GM18873 (cell line): ENCODE results near the gene MOV10L1.
"Not testable (repeated sequence)": the region's sequence is repeated elsewhere in the genome, so short reads cannot be mapped to it uniquely, and the experiment has no call there.

Experiments
- ATAC-seq: cut with Tn5 transposase; IDR thresholded peaks from one replicate; pipeline ENCODE4 v1.9.1; 2021; ENCODE audit warnings: mild to moderate bottlenecking, moderate library complexity, moderate number of reproducible peaks; ENCODE audit not compliant: unreplicated experiment, low FRiP score

The MOV10L1 gene

DNA sequence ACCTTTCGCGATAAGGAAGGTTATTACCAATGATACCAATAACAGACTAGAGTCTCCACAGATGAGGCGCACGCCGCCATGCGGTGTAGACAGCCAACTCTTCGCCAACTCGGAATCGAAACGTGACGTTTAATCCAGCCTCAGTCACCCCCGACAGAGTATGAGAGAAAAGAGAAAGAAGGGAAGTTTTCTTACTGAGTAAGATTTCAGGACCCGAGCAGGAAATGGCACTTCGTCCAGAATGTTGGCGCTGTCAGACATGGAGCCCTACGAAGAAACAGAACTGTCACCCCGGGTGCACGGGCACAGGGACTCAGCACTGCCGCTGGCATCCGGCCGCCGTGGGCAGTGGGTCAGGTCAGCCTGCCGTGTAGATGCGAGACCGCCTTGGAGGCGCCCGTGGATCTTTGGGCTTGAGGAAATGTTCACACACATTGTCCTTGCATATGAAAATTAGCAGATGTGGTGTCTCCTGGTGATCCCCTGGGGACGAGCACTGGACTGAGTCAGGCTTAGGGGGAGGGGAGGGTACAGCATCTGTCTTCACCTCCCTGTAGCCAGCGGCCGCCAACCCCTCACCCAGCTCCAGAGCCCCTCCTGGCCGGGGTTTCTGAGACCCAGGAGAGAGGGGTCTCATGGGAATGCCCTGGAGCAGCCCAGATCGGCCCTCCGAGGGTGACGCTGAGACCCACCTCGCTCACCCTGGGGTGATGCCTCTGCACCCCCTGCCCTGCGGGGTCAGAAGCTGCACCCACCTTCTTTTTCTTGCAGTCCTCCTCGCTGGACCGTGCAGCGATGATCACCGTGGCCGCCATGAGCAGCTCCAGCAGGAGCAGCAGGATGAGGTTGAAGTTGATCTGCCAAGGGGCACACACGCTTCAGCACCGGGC, 12.9 kb upstream of the MOV10L1 start:
- no peak for ATAC-seq

DNA sequence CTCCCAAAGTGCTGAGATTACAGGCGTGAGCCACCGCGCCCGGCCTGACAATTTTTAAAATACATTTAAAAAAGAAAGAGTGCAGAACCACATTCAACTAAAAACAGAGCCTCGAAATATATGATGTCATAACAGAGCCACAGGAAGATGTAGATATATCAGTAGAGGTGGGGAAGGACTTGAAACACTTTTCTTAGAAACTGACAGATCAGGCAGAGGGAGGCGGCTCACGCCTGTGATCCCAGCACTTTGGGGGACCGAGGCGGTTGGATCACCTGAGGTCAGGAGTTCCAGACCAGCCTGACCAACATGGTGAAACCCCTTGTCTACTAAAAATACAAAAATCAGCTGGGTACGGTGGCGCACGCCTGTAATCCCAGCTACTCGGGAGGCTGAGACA, 11.6 kb upstream of the MOV10L1 start:
- ATAC-seq, result no peak

DNA sequence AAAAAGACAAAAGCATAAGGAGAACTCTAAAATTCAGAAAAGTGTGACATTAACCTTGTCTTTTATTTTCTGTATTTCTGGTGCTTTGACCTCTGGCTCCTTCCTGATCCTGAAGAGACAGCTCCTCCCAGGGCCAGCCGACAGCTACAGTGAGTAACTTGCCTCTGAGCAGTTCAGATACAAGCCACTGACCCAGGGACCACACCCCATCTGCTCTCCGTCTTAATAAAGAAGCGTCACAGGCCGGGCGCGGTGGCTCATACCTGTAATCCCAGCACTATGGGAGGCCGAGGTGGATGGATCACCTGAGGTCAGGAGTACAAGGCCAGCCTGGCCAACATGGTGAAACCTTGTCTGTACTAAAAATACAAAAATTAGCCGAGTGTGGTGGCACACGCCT, 11.0 kb upstream of the MOV10L1 start:
- no peak for ATAC-seq

DNA sequence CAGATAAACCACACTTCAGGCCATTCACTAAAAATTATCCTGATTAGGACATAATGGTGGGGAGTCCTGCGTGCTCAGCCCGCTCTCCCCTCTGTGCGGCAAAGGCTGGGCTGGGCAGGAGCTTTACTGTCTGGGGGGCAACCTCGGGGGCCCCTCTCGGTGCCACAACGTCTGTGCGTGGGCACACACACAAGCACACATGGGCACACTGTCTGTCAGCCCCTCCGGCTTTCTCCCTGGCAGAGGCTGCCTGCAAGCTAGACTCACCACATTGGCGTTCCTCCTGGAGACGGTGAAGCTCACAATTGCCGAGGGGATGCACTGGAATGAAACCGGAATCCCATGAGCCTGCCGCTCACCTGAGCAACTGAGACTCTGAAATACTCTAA, 9.7 kb upstream of the MOV10L1 start:
- no peak for ATAC-seq

GRCh38 chr22:50081426-50082196, 8.2 kb upstream of the MOV10L1 start:
- ATAC-seq, result no peak

DNA sequence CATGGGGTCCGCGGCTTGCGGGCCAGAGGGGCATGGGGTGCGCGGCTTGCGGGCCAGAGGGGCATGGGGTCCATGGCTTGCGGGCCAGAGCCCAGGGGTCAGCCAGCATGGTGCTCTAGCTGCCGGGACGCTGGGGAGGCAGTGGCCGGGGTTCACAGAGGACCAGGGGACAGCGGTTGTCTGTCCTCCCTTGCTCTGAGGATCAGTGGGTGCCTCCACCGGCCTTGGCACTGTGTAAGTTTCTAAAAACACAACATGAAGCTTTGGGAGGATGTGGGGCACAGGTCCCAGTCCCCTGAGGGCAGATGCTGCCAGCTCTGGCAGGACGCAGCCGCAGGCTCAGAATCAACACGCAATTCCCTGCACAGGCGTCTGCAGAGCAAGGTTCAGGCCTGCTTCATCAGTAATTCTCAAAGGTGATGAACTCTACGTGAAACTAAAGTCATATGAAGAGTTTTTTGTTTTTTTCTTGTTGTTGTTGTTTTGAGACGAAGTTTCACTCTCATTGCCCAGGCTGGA, 7.5 kb upstream of the MOV10L1 start:
- no peak for ATAC-seq

- no peak for ATAC-seq
These were observed 6.8 kb upstream of the MOV10L1 start for GRCh38 chr22:50082961-50083461.

- ATAC-seq, result no peak
These were observed 6.2 kb upstream of the MOV10L1 start for GRCh38 chr22:50083462-50084079.

GRCh38 chr22:50084080-50084477, 5.7 kb upstream of the MOV10L1 start:
- ATAC-seq, result no peak

GRCh38 chr22:50084614-50085021, 5.2 kb upstream of the MOV10L1 start:
- no peak for ATAC-seq

DNA sequence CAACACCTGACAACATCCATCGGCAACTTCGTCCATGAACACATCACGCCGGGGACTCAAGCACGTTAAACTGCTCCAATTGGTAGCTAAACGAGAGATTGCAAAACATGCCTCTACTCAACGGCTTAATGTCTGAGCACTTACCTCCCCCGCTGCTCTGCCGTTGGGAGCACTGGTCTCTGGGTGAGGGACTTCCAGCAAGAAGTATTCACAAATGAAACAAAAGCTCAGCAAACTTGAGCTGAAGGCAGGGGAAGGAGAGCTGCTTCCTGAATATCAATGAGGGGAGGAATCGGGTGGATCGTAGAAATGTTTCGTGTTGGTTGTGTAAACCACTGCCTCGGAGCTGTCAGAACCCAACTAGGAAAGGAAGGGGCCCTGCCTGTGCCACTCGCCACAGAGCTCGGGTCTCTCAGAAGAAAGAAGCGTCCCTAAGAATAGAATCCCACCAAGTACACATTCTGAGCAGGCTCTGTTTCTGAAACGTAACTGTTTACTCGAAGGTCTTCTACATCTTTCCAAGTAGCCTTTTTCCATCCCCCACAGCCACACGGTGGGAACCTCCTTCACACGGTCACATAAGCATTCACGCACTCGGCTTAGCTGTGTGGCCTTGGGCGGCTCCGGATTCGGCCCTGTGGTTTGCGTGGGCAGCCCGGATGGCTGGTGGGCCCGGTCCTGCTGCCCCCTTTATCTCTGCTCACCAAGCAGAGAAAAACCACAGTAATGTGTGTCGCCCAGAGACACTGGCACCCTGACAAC, 4.4 kb upstream of the MOV10L1 start, which contains the start of gene MLC1:
MLC1 (minus strand) TSS at position 216 of the 762 bp plus-strand sequence. CDS start 524 bp downstream, outside the sequence.
- no peak for ATAC-seq

DNA sequence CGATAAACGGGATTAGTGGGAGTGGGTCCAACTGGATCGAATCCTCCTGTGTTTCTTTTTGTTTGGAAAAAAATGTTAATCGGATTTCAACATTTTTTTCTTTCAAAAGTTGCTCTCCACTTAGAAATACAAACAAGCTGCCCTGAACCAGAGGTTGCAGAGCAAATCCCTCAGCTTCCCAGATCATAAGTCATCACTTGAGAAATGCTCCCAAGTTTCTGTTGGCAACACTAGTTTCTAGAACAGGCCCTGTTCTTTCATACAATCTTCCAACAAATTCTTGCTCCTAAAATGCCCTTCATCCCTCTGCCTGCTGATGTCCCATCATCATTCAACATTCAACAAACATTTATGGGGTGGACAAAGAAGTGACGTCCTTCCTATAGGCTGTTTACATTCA, 3.3 kb upstream of the MOV10L1 start:
- ATAC-seq, result no peak

DNA sequence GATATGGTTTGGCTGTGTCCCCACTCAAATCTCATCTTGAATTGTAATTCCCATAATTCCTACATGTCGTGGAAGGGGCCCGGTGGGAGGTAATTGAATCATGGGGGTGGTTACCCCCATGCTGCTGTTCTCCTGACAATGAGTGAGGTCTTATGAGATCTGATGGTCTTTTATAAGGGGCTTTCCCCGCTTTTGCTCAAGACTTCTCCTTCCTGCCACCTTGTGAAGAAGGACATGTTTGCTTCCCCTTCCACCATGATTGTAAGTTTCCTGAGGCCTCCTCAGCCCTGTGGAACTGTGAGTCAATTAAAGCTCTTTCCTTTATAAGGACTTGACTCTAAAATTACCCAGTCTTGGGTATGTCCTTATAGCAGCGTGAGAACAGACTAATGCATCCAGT, 2.8 kb upstream of the MOV10L1 start:
- ATAC-seq, result not testable (repeated sequence)

DNA sequence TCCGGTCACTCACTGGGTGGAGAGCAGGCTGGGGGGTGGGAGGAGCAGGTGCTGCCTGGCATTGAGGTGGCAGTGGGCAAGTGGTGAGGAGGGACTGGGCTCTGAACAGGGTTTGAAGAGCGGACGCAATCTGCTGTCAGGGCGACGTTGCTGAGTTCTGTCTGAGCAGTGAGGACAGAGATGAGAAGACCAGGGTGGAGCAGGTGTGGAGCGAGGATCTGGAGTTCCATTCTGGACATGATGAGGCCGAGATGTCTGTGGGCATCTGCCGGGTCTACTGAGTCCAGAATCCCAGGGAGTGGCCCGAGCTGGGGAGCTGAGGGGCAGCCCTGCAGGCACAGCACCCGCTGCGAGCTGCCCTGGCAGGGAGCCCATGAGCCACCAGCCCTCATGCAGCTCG, 2.2 kb upstream of the MOV10L1 start:
- ATAC-seq, result no peak

GRCh38 chr22:50088096-50088495, 1.7 kb upstream of the MOV10L1 start:
- no peak for ATAC-seq

DNA sequence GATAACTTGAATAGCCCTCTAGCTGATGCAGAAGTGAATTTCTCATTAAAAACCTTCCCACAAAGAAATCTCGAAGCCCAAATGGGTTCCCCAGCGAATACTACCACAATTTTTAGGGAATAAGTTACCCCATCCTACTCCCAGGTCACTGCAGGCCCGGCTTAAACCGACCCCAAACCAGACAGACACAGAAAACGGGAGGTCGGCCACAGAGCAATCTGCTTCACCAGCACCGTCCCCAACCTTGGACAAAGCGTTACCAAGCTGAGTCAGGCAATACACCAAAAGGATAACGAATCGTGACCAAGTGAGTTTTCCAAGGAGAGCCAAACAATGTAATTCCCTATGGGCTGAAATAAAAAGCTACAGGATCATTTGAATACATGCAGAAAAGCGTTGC, 575 bp upstream of the MOV10L1 start:
- ATAC-seq, result no peak

DNA sequence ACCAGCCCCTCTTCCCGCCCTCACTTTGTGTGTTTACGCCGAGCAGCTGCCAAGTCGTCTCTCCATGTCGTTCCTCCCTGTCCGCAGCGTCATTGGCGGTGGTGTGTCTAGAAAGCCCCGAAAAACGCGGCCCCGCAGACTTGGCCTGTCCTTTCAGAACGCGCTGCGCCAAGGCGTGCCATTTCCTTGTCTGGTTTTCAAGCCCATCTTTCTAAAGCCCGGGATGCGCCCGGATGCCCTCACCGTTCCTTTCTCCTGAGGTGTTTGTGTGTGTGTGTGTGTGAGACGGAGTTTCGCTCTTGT, 557 bp downstream of the MOV10L1 start:
- no peak for ATAC-seq

- ATAC-seq, result no peak
These were observed 1.4 kb downstream of the MOV10L1 start for GRCh38 chr22:50091092-50091768.

DNA sequence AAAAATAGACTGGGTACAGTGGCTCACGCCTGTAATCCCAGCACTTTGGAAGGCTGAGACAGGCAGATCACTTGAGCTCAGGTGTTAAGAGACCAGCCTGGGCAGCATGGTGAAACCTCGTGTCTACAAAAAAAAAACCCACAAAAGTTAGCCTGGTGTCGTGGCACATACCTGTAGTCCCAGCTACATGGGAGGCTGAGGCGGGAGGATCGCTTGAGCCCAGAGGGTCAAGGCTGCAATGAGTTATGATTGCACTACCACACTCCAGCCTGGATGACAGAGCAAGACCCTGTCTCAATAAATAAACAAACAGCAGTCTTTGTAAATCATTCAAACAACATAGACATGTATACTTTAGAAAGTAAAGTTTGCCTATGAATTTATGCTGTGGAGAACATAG, 2.5 kb downstream of the MOV10L1 start:
- no peak for ATAC-seq

- ATAC-seq, result no peak
These were observed 8.2 kb downstream of the MOV10L1 start for GRCh38 chr22:50098052-50098451.
